H1 (cell line): ENCODE results near the gene ZNF622. TPM values are rescaled to one million over a fixed set of nuclear protein-coding genes. Genes with fewer than 3 reads are reported as not detected.

ENCODE experiments used
- CTCF ChIA-PET: fragments of 300-600 bp; sonication (Branson Sonifier 250); formaldehyde crosslinking; loops from one replicate; lab custom pipeline; 2021; ENCODE audit not compliant: partially characterized antibody; lab: Charles Lee
- POLR2A ChIA-PET: fragments of 300-600 bp; sonication (Branson Sonifier 250); formaldehyde crosslinking; loops from one replicate; lab custom pipeline; 2021; ENCODE audit warnings: inconsistent platforms; ENCODE audit not compliant: partially characterized antibody; lab: Charles Lee
- DNase-seq, 2 experiments: peaks; one replicate each; pipeline versions ENCODE4 v3.0.0 to v3.0.0-alpha.2; 2010 to 2022; ENCODE audit warnings: low spot score in 2 of 2, low read depth in 1 of 2, mixed read lengths in 1 of 2
- FAIRE-seq: peaks from 2 replicates; lab custom pipeline; 2011; peaks lifted over from hg19 to GRCh38; lab: Jason Lieb, UNC
- H2AFZ ChIP-seq: 2 replicates; pipeline ENCODE4 v1.8.1; 2012; ENCODE audit warnings: low read length, inconsistent platforms
- H2AK5ac ChIP-seq: 2 replicates; pipeline ENCODE4 v1.6.1; 2013; ENCODE audit warnings: low read depth, low read length
- H2BK120ac ChIP-seq: replicated peaks from 2 replicates; pipeline ENCODE3; 2013; ENCODE audit warnings: low read depth, low read length, inconsistent platforms
- H2BK12ac ChIP-seq: 2 replicates; pipeline ENCODE4 v1.6.1; 2013; ENCODE audit warnings: low read depth, low read length
- H2BK15ac ChIP-seq: 2 replicates; pipeline ENCODE4 v1.6.1; 2013; ENCODE audit warnings: low read length
- H2BK20ac ChIP-seq: 2 replicates; pipeline ENCODE4 v1.6.1; 2013; ENCODE audit warnings: low read length
- H2BK5ac ChIP-seq: 2 replicates; pipeline ENCODE4 v1.6.1; 2013; ENCODE audit warnings: low read depth, low read length
- H3K14ac ChIP-seq: 2 replicates; pipeline ENCODE4 v1.6.1; 2013; ENCODE audit warnings: inconsistent platforms; ENCODE audit not compliant: insufficient read length
- H3K18ac ChIP-seq: 2 replicates; pipeline ENCODE4 v1.6.1; 2013; ENCODE audit warnings: low read length; ENCODE audit errors: extremely low read depth
- H3K23ac ChIP-seq: 2 replicates; pipeline ENCODE4 v1.6.1; 2013; ENCODE audit warnings: inconsistent platforms; ENCODE audit not compliant: insufficient read length
- H3K23me2 ChIP-seq: 2 replicates; pipeline ENCODE4 v1.6.1; 2013; ENCODE audit warnings: low read depth, low read length
- H3K27ac ChIP-seq: 2 replicates; pipeline ENCODE4 v1.6.1; 2011; ENCODE audit warnings: low read depth, low read length, inconsistent platforms
- H3K27me3 ChIP-seq, 4 experiments: replicated peaks in 1 of 4; 1 replicate in 1 of 4; 2 replicates in 3 of 4; pipeline versions ENCODE4 v1.6.1 to v1.8.1; 2011 to 2013; ENCODE audit warnings: low read length in 3 of 4, mild to moderate bottlenecking in 3 of 4, inconsistent platforms in 2 of 4, mixed read lengths in 2 of 4, moderate library complexity in 1 of 4; ENCODE audit not compliant: control insufficient read depth in 3 of 4, insufficient read depth in 3 of 4; ENCODE audit errors: extremely low read depth in 1 of 4
- H3K36me3 ChIP-seq, 4 experiments: 2 replicates each; pipeline versions ENCODE4 v1.6.1 to v1.8.1; 2011 to 2013; ENCODE audit warnings: mild to moderate bottlenecking in 4 of 4, low read length in 3 of 4, moderate library complexity in 2 of 4, control low read depth in 1 of 4, inconsistent platforms in 1 of 4; ENCODE audit not compliant: insufficient read depth in 4 of 4, control insufficient read depth in 2 of 4
- H3K4ac ChIP-seq: replicated peaks from 2 replicates; pipeline ENCODE3; 2013; ENCODE audit warnings: low read length, low read depth, mixed read lengths, inconsistent platforms; ENCODE audit not compliant: insufficient read length
- H3K4me1 ChIP-seq, 4 experiments: replicated peaks in 1 of 4; 1 replicate in 1 of 4; 2 replicates in 3 of 4; pipeline versions ENCODE4 v1.6.1 to v1.8.1; 2011 to 2013; ENCODE audit warnings: low read length in 3 of 4, inconsistent platforms in 2 of 4, mixed read lengths in 1 of 4; ENCODE audit not compliant: insufficient read depth in 4 of 4, control insufficient read depth in 3 of 4
- H3K4me2 ChIP-seq, 2 experiments: 2 replicates each; pipeline versions ENCODE4 v1.6.1 to v1.8.1; 2011 to 2013; ENCODE audit warnings: low read depth in 2 of 2, low read length in 2 of 2, control low read depth in 1 of 2, inconsistent platforms in 1 of 2, mild to moderate bottlenecking in 1 of 2; ENCODE audit not compliant: insufficient read depth in 1 of 2
- H3K4me3 ChIP-seq, 4 experiments: fragments of 200-600, 300-600 bp in 1 of 4; sonication (generic), shearing (Covaris generic), sonication (Bioruptor Twin) in 1 of 4; 2 replicates each; pipeline versions ENCODE4 v1.5.1 to v1.8.1; 2011 to 2016; ENCODE audit warnings: low read length in 4 of 4, low read depth in 3 of 4, control low read depth in 2 of 4, inconsistent platforms in 2 of 4, mild to moderate bottlenecking in 2 of 4, mixed read lengths in 1 of 4, moderate library complexity in 1 of 4; ENCODE audit not compliant: insufficient read depth in 2 of 4; ENCODE audit errors: extremely low read depth in 1 of 4
- H3K56ac ChIP-seq: replicated peaks from 2 replicates; pipeline ENCODE3; 2013; ENCODE audit warnings: low read depth, mild to moderate bottlenecking, mixed read lengths, low read length, inconsistent platforms; ENCODE audit not compliant: insufficient read length
- H3K79me1 ChIP-seq: 2 replicates; pipeline ENCODE4 v1.6.1; 2013; ENCODE audit warnings: low read depth, low read length, control low read depth
- H3K79me2 ChIP-seq, 2 experiments: 2 replicates each; pipeline versions ENCODE4 v1.6.1 to v1.8.1; 2012 to 2013; ENCODE audit warnings: low read length in 2 of 2, mild to moderate bottlenecking in 2 of 2, inconsistent platforms in 1 of 2; ENCODE audit not compliant: insufficient read depth in 2 of 2, control insufficient read depth in 1 of 2
- H3K9ac ChIP-seq, 4 experiments: replicated peaks in 1 of 4; 1 replicate in 1 of 4; 2 replicates in 3 of 4; pipeline versions ENCODE4 v1.6.1 to v1.8.1; 2011 to 2013; ENCODE audit warnings: low read depth in 3 of 4, low read length in 3 of 4, control low read depth in 2 of 4, mild to moderate bottlenecking in 2 of 4, moderate library complexity in 2 of 4, inconsistent platforms in 1 of 4; ENCODE audit errors: extremely low read depth in 1 of 4
- H3K9me3 ChIP-seq, 2 experiments: 2 replicates each; pipeline versions ENCODE4 v1.6.1 to v1.8.1; 2012 to 2013; ENCODE audit warnings: mild to moderate bottlenecking in 2 of 2, moderate library complexity in 2 of 2, control low read depth in 1 of 2, inconsistent platforms in 1 of 2, low read depth in 1 of 2, low read length in 1 of 2, mixed read lengths in 1 of 2; ENCODE audit not compliant: insufficient read depth in 2 of 2
- H4K20me1 ChIP-seq, 2 experiments: replicated peaks in 1 of 2; 2 replicates each; pipeline versions ENCODE3 to v1.8.1; 2011 to 2013; ENCODE audit warnings: inconsistent platforms in 2 of 2, low read length in 2 of 2, mild to moderate bottlenecking in 1 of 2; ENCODE audit not compliant: insufficient read depth in 2 of 2, control insufficient read depth in 1 of 2
- H4K5ac ChIP-seq: 2 replicates; pipeline ENCODE4 v1.6.1; 2013; ENCODE audit warnings: low read length, low read depth, mixed read lengths, inconsistent platforms; ENCODE audit not compliant: insufficient read length
- H4K8ac ChIP-seq: 2 replicates; pipeline ENCODE4 v1.8.0; 2013; ENCODE audit warnings: mild to moderate bottlenecking, moderate library complexity, low read length, inconsistent platforms; ENCODE audit not compliant: insufficient read depth; ENCODE audit errors: extremely low read depth
- H4K91ac ChIP-seq: replicated peaks from 2 replicates; pipeline ENCODE3; 2013; ENCODE audit warnings: low read length, mixed read lengths, inconsistent platforms; ENCODE audit not compliant: insufficient read length
- ASH2L ChIP-seq: fragments of 200-600, 300-600 bp; sonication (generic); IDR thresholded peaks from one replicate; pipeline ENCODE4 v1.7.1; 2017; ENCODE audit warnings: low read length
- BACH1 ChIP-seq: IDR thresholded peaks from 2 replicates; pipeline ENCODE4 v1.6.1; 2012; ENCODE audit warnings: low read length, improper control_type of control experiment
- CHD2 ChIP-seq: IDR thresholded peaks from 2 replicates; pipeline ENCODE4 v1.6.1; 2012; ENCODE audit warnings: low read length, improper control_type of control experiment
- CTBP2 ChIP-seq: IDR thresholded peaks from 2 replicates; pipeline ENCODE4 v1.7.0; 2011; ENCODE audit warnings: borderline replicate concordance, mild to moderate bottlenecking, moderate library complexity, mixed read lengths, low read length; ENCODE audit not compliant: insufficient read depth, insufficient read length
- HDAC2 ChIP-seq, 2 experiments: fragments of 300-600 bp in 1 of 2; sonication (generic) in 1 of 2; IDR thresholded peaks; 2 replicates each; pipeline ENCODE4 v1.6.1; 2011 to 2012; ENCODE audit warnings: low read depth in 2 of 2, low read length in 2 of 2, mild to moderate bottlenecking in 2 of 2, moderate library complexity in 2 of 2, borderline replicate concordance in 1 of 2, inconsistent platforms in 1 of 2
- PHF8 ChIP-seq: fragments of 200-600 bp; sonication (generic); conservative IDR thresholded peaks from 2 replicates; pipeline ENCODE4 v1.7.1; 2012; ENCODE audit warnings: low read depth, mild to moderate bottlenecking, inconsistent platforms, low read length, moderate library complexity
- POLR2AphosphoS5 ChIP-seq: IDR thresholded peaks from 2 replicates; pipeline ENCODE4 v1.6.1; 2011; ENCODE audit warnings: low read depth, low read length
- RBBP5 ChIP-seq: IDR thresholded peaks from 2 replicates; pipeline ENCODE4 v1.7.1; 2012; ENCODE audit warnings: low read depth, mild to moderate bottlenecking, inconsistent platforms, low read length, moderate library complexity, borderline replicate concordance
- TAF7 ChIP-seq: optimal IDR thresholded peaks from 2 replicates; pipeline ENCODE3; 2011; ENCODE audit warnings: low read depth, mild to moderate bottlenecking, inconsistent platforms, low read length, moderate library complexity, borderline replicate concordance
- TEAD4 ChIP-seq: IDR thresholded peaks from 2 replicates; pipeline ENCODE4 v1.6.1; 2012; ENCODE audit warnings: low read depth, low read length, inconsistent platforms, mixed read lengths
- polyA plus RNA-seq, 7 experiments: library from polyadenylated mRNA; depleted of rRNA in 3 of 7; stranded (reverse) in 5 of 7; unstranded in 2 of 7; fragments of >200 nt in 5 of 7; fragments of 200-250 nt in 2 of 7; gene quantifications; 1 replicate in 5 of 7; 2 replicates in 1 of 7; 4 replicates in 1 of 7; pipeline versions ENCODE4 v1.2.1 to v1.2.3, GENCODE V29; 2011 to 2013; ENCODE audit warnings: missing spikeins in 2 of 7, mixed read lengths in 2 of 7
- total RNA-seq: library from RNA; stranded (reverse); fragmentation: NEBNext Ultra II Directional; extraction: Animal tissue kit (Norgen Biotek cat#: 25700); gene quantifications from 2 replicates; pipeline ENCODE4 v1.2.1, GENCODE V29; 2021

Gene ZNF622
- total and polyA plus RNA-seq, 2 of the 8 experiments (the other 6 are each of a cell fraction or from before 2014, with no cell fraction given): 8.8 to 30.8 TPM

DNA sequence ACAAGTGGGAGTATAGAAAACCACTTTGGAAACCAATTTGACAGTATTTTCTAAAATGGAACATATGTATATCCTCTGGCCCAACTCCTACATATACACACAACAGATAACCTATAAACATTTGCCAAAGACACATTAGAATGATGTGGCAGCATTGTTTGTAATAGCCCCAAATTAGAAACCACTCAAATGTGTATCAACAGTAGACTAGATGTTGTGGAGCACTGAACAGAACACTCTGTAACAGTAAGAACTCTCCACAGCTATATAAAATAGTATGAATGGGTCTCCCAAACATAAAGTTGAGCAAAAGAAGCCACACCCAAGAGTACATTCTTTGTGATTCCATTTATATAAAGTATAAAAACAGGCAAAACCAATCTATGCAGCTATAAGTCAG lies 6.1 kb downstream of the ZNF622 start:
- no peak overlapping the region for H2BK20ac ChIP-seq
- H2BK15ac ChIP-seq: no peak overlapping the region
- no peak overlapping the region for H2AK5ac ChIP-seq
- no peak overlapping the region for H4K8ac ChIP-seq
- no peak overlapping the region for H3K18ac ChIP-seq
- H3K79me2 ChIP-seq: peaks cover 3 to 25% of the 10 kb centered on the region in 2 experiments; a peak in 3 of 4 replicates
- no peak overlapping the region for H3K56ac ChIP-seq
- TF ChIP-seq ASH2L: no peak
- TF ChIP-seq TEAD4: no peak
- TF ChIP-seq RBBP5: no peak
- TF ChIP-seq TAF7: no peak
- no peak for TF ChIP-seq CTBP2
- TF ChIP-seq BACH1: no peak
- TF ChIP-seq HDAC2 (IDR thresholded peaks at IDR 0.05; ENCODE audit: borderline replicate concordance in 1 of 2, low read depth in 2 of 2, low read length in 2 of 2): no peak
- no peak for TF ChIP-seq PHF8
- no peak for TF ChIP-seq CHD2
- no peak for TF ChIP-seq POLR2AphosphoS5
- ChIA-PET CTCF (interaction anchor here (0.7 to 11.0 kb wide), 6 partner anchors 25 to 952 kb away, joined by 3 to 125 read pairs (median 4); no protein-coding TSS in a partner anchor), POLR2A (interaction anchor here (0.6 kb wide), 1 partner anchor 9 kb away, joined by 3 read pairs; no protein-coding TSS in a partner anchor)
- no peak overlapping the region for H3K14ac ChIP-seq
- H3K9ac ChIP-seq: no peak overlapping the region
- no peak overlapping the region for H2AFZ ChIP-seq
- FAIRE-seq: no peak
- peaks cover under 1% of the 10 kb centered on the region for H3K23me2 ChIP-seq
- no peaks in the 10 kb centered on the region for H3K9me3 ChIP-seq
- H2BK5ac ChIP-seq: no peak overlapping the region
- H2BK120ac ChIP-seq: no peak overlapping the region
- H3K4me2 ChIP-seq: no peak overlapping the region
- H3K27ac ChIP-seq: no peak overlapping the region
- peaks cover 14 to 49% (median 30%) of the 10 kb centered on the region in 4 experiments for H3K36me3 ChIP-seq
- no peak overlapping the region for H4K5ac ChIP-seq
- peaks cover 4% of the 10 kb centered on the region; the same call in 1 of the 2 replicates for H3K79me1 ChIP-seq
- H3K4me3 ChIP-seq: no peak overlapping the region
- DNase-seq: no peak
- no peak overlapping the region for H2BK12ac ChIP-seq
- peaks cover 0 to 5% (median 3%) of the 10 kb centered on the region in 4 experiments; a peak in 3 of 7 replicates for H3K4me1 ChIP-seq
- H3K4ac ChIP-seq: no peak overlapping the region
- H4K20me1 ChIP-seq: peaks cover 2% of the 10 kb centered on the region in 2 experiments
- no peak overlapping the region for H4K91ac ChIP-seq
- H3K27me3 ChIP-seq: no peaks in the 10 kb centered on the region
- no peak overlapping the region for H3K23ac ChIP-seq
